Measurements from ENCODE around the gene CFHR2.

DNA sequence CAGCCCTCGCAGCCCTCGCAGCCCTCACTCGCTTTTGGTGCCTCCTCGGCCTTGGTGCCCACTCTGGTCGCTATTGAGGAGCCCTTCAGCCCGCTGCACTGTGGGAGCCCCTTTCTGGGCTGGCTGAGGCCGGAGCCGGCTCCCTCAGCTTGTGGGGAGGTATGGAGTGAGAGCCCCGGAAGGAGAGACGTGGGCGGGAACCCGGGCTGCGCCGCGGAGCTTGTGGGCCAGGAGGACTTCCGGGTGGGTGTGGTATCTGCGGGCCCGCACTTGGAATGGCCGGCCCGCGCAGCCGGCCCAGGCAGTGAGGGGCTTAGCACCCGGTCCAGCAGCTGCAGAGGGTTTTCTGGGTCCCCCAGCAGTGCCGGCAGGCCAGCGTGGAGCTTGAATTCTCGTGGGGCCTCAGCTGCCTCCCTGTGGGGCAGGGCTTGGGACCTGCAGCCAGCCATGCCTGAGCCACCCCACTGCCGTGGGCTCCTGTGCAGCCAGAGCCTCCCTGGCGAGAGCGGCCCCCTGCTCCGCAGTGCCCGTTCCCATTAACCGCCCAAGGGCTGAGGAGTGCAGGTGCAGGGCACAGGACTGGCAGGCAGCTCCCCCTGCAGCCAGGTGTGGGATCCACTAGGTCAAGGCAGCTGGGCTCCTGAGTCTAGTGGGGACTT lies 9.9 kb upstream of the CFHR2 start:
- TF ChIP-seq POLR2A (IDR thresholded peaks at IDR 0.05): no peak
- TF ChIP-seq CTCF (IDR thresholded peaks at IDR 0.05): no peak

All from esophagus squamous epithelium (tissue), 4 donors.